Neural progenitor cell (in vitro differentiated cells): ENCODE results near the gene ETV6.

Experiments used
- CTCF ChIP-seq: fragments of 200-600 bp; sonication (generic); IDR thresholded peaks from 2 replicates; pipeline ENCODE4 v1.5.1; 2017; ENCODE audit warnings: antibody characterized with exemption, mild to moderate bottlenecking
- EZH2 ChIP-seq: fragments of 200-600 bp; sonication (generic); IDR thresholded peaks from 2 replicates; pipeline ENCODE4 v1.6.1; 2017; ENCODE audit warnings: antibody characterized with exemption, mild to moderate bottlenecking, moderate library complexity

- TF ChIP-seq EZH2 (no peak), CTCF (no peak)
Observed at GRCh38 chr12:11749943-11750690, 100.6 kb downstream of the ETV6 start.
